Chondrocyte (in vitro differentiated cells): Measurements from ENCODE around the gene TTC28. TPM values are rescaled to one million over a fixed set of nuclear protein-coding genes. Genes with fewer than 3 reads are reported as not detected.

Experiments used
- DNase-seq: peaks from one replicate; pipeline ENCODE4 v3.0.0; 2021; ENCODE audit warnings: mixed read lengths, low spot score
- H3K27ac Mint-ChIP-seq: one replicate; pipeline ENCODE4 v1.8.0; 2021; ENCODE audit warnings: mild to moderate bottlenecking, moderate library complexity, mixed read lengths; ENCODE audit not compliant: unreplicated experiment
- H3K27me3 Mint-ChIP-seq: 2 replicates; pipeline ENCODE4 v1.8.0; 2021; ENCODE audit warnings: low read depth, mixed read lengths
- H3K36me3 Mint-ChIP-seq: 2 replicates; pipeline ENCODE4 v1.8.0; 2021; ENCODE audit warnings: low read depth, mixed read lengths
- H3K4me1 Mint-ChIP-seq: 2 replicates; pipeline ENCODE4 v1.8.0; 2021; ENCODE audit warnings: low read depth, mild to moderate bottlenecking, mixed read lengths
- H3K4me3 Mint-ChIP-seq: one replicate; pipeline ENCODE4 v1.8.0; 2021; ENCODE audit warnings: mild to moderate bottlenecking, moderate library complexity, mixed read lengths; ENCODE audit not compliant: unreplicated experiment
- H3K9me3 Mint-ChIP-seq: 2 replicates; pipeline ENCODE4 v1.8.0; 2021; ENCODE audit warnings: low read depth, mixed read lengths
- CTCF ChIP-seq: fragments of 200-600 bp; sonication (generic); IDR thresholded peaks from 2 replicates; pipeline ENCODE4 v1.5.0; 2021; ENCODE audit warnings: antibody characterized with exemption, mild to moderate bottlenecking, moderate library complexity
- total RNA-seq: library from RNA; stranded (reverse); gene quantifications from 3 replicates; pipeline ENCODE4 v1.2.1, GENCODE V29; 2021

The TTC28 gene
- total RNA-seq, 1 donor from 2014 or later = 38.3 TPM

GRCh38 chr22:27973846-27974245 lies 705.8 kb downstream of the TTC28 start:
- no peak for TF ChIP-seq CTCF
- H3K4me3 Mint-ChIP-seq = no peak overlapping the region

GRCh38 chr22:27972732-27973698 lies 706.6 kb downstream of the TTC28 start:
- Mint-ChIP-seq H3K27ac (no peak overlapping the region), H3K27me3 (no peaks in the 10 kb centered on the region), H3K4me1 (peaks cover 35% of the 10 kb centered on the region), H3K9me3 (peaks cover 12% of the 10 kb centered on the region), H3K36me3 (no peaks in the 10 kb centered on the region), H3K4me3 (no peak overlapping the region)
- TF ChIP-seq CTCF = no peak
- DNase-seq = no peak

More at GRCh38 chr22:27973846-27974245, 705.8 kb downstream of the TTC28 start:
- H3K27ac Mint-ChIP-seq = no peak overlapping the region
- peaks cover 35% of the 10 kb centered on the region for H3K4me1 Mint-ChIP-seq
- H3K36me3 Mint-ChIP-seq = peaks cover 2% of the 10 kb centered on the region
- DNase-seq = no peak
- peaks cover 12% of the 10 kb centered on the region for H3K9me3 Mint-ChIP-seq
- H3K27me3 Mint-ChIP-seq = no peaks in the 10 kb centered on the region

- Mint-ChIP-seq H3K4me3 (no peak overlapping the region), H3K4me1 (peaks cover 35% of the 10 kb centered on the region), H3K9me3 (peaks cover 12% of the 10 kb centered on the region), H3K27me3 (no peaks in the 10 kb centered on the region), H3K36me3 (no peaks in the 10 kb centered on the region), H3K27ac (no peak overlapping the region)
- DNase-seq = no peak
- no peak for TF ChIP-seq CTCF
Measured at GRCh38 chr22:27971926-27972325, 707.7 kb downstream of the TTC28 start.

GRCh38 chr22:27970596-27971220 lies 708.9 kb downstream of the TTC28 start:
- DNase-seq = no peak
- peaks cover 12% of the 10 kb centered on the region for H3K9me3 Mint-ChIP-seq
- no peaks in the 10 kb centered on the region for H3K27me3 Mint-ChIP-seq
- no peak overlapping the region for H3K27ac Mint-ChIP-seq
- no peaks in the 10 kb centered on the region for H3K36me3 Mint-ChIP-seq
- H3K4me3 Mint-ChIP-seq = no peak overlapping the region
- peaks cover 29% of the 10 kb centered on the region for H3K4me1 Mint-ChIP-seq
- no peak for TF ChIP-seq CTCF
